ENCODE data around the gene BMP8A.
"Not testable (repeated sequence)": the region's sequence is repeated elsewhere in the genome, so short reads cannot be mapped to it uniquely, and the experiment has no call there.

BMP8A gene

GRCh38 chr1:39493043-39493810 lies 1.8 kb downstream of the BMP8A start:
- H3K27me3 ChIP-seq (ENCODE audit: low read length); H4K20me1 ChIP-seq (ENCODE audit: low read depth, low read length); H3K4me2 ChIP-seq (ENCODE audit: low read depth, low read length, poor library complexity, severe bottlenecking); H3K27ac ChIP-seq (ENCODE audit: low read depth, low read length); H3K4me3 ChIP-seq (ENCODE audit: insufficient read depth, low read length, poor library complexity, severe bottlenecking); H3K9me2 ChIP-seq (replicated peaks; ENCODE audit: insufficient read depth, low read length); H3K79me2 ChIP-seq (ENCODE audit: insufficient read depth, low read length); H3K9ac ChIP-seq (ENCODE audit: low read length); H2AFZ ChIP-seq (ENCODE audit: low read depth, low read length, severe bottlenecking); H3K36me3 ChIP-seq (ENCODE audit: low read length); H3K9me3 ChIP-seq (ENCODE audit: insufficient read depth, low read length): not testable (repeated sequence)
- peaks cover 11% of the 10 kb centered on the region; the same call in 1 of the 2 replicates for H3F3A ChIP-seq (ENCODE audit: insufficient read depth)

GRCh38 chr1:39494671-39495410 lies 3.4 kb downstream of the BMP8A start:
- H3K27me3 ChIP-seq (ENCODE audit: low read length) = no peaks in the 10 kb centered on the region
- no peaks in the 10 kb centered on the region for H3K79me2 ChIP-seq (ENCODE audit: insufficient read depth, low read length)
- no peak for TF ChIP-seq EZH2phosphoT487 (conservative IDR thresholded peaks at IDR 0.05; ENCODE audit: low read length)
- H3K4me2 ChIP-seq (ENCODE audit: low read depth, low read length, poor library complexity, severe bottlenecking) = no peak overlapping the region
- 0 out of 2 replicates have a peak, but pooled peaks cover under 1% of the 10 kb centered on the region for H3F3A ChIP-seq (ENCODE audit: insufficient read depth)
- no peaks in the 10 kb centered on the region for H4K20me1 ChIP-seq (ENCODE audit: low read depth, low read length)
- no peak overlapping the region for H3K4me3 ChIP-seq (ENCODE audit: insufficient read depth, low read length, poor library complexity, severe bottlenecking)
- H3K9ac ChIP-seq (ENCODE audit: low read length) = no peak overlapping the region
- no peaks in the 10 kb centered on the region for H3K9me3 ChIP-seq (ENCODE audit: insufficient read depth, low read length)
- H3K9me2 ChIP-seq (replicated peaks; ENCODE audit: insufficient read depth, low read length) = no peaks in the 10 kb centered on the region
- no peak overlapping the region for H3K27ac ChIP-seq (ENCODE audit: low read depth, low read length)
- no peaks in the 10 kb centered on the region for H3K36me3 ChIP-seq (ENCODE audit: low read length)
- no peak overlapping the region for H2AFZ ChIP-seq (ENCODE audit: low read depth, low read length, severe bottlenecking)

GRCh38 chr1:39496520-39496919 lies 5.1 kb downstream of the BMP8A start:
- H3K27ac ChIP-seq (ENCODE audit: low read depth, low read length); H3K79me2 ChIP-seq (ENCODE audit: insufficient read depth, low read length); H3K4me2 ChIP-seq (ENCODE audit: low read depth, low read length, poor library complexity, severe bottlenecking); H3K4me3 ChIP-seq (ENCODE audit: insufficient read depth, low read length, poor library complexity, severe bottlenecking); H3F3A ChIP-seq (ENCODE audit: insufficient read depth); H3K27me3 ChIP-seq (ENCODE audit: low read length); H3K36me3 ChIP-seq (ENCODE audit: low read length); H3K9ac ChIP-seq (ENCODE audit: low read length); H3K9me2 ChIP-seq (replicated peaks; ENCODE audit: insufficient read depth, low read length); H4K20me1 ChIP-seq (ENCODE audit: low read depth, low read length); H3K9me3 ChIP-seq (ENCODE audit: insufficient read depth, low read length); H2AFZ ChIP-seq (ENCODE audit: low read depth, low read length, severe bottlenecking): not testable (repeated sequence)

- no peaks in the 10 kb centered on the region for H3K9me2 ChIP-seq (replicated peaks; ENCODE audit: insufficient read depth, low read length)
- no peak overlapping the region for H3K27ac ChIP-seq (ENCODE audit: low read depth, low read length)
- H3K9me3 ChIP-seq (ENCODE audit: insufficient read depth, low read length) = no peaks in the 10 kb centered on the region
- H2AFZ ChIP-seq (ENCODE audit: low read depth, low read length, severe bottlenecking) = no peak overlapping the region
- TF ChIP-seq EZH2phosphoT487 (conservative IDR thresholded peaks at IDR 0.05; ENCODE audit: low read length) = no peak
- no peak for TF ChIP-seq CTCF (IDR thresholded peaks at IDR 0.05; ENCODE audit: insufficient read depth, low read length, poor library complexity, severe bottlenecking)
- H3K36me3 ChIP-seq (ENCODE audit: low read length) = no peaks in the 10 kb centered on the region
- H4K20me1 ChIP-seq (ENCODE audit: low read depth, low read length) = no peaks in the 10 kb centered on the region
- H3K27me3 ChIP-seq (ENCODE audit: low read length) = no peaks in the 10 kb centered on the region
- no peak overlapping the region for H3K4me2 ChIP-seq (ENCODE audit: low read depth, low read length, poor library complexity, severe bottlenecking)
- H3K9ac ChIP-seq (ENCODE audit: low read length) = no peak overlapping the region
- H3K79me2 ChIP-seq (ENCODE audit: insufficient read depth, low read length) = no peaks in the 10 kb centered on the region
- H3F3A ChIP-seq (ENCODE audit: insufficient read depth) = no peaks in the 10 kb centered on the region
- no peak overlapping the region for H3K4me3 ChIP-seq (ENCODE audit: insufficient read depth, low read length, poor library complexity, severe bottlenecking)
These were observed 6.1 kb downstream of the BMP8A start for GRCh38 chr1:39497585-39497984.

GRCh38 chr1:39498096-39498710 lies 6.8 kb downstream of the BMP8A start:
- not testable (repeated sequence) for H3K4me2 ChIP-seq (ENCODE audit: low read depth, low read length, poor library complexity, severe bottlenecking); H3K27me3 ChIP-seq (ENCODE audit: low read length); H4K20me1 ChIP-seq (ENCODE audit: low read depth, low read length); H3K27ac ChIP-seq (ENCODE audit: low read depth, low read length); H3K4me3 ChIP-seq (ENCODE audit: insufficient read depth, low read length, poor library complexity, severe bottlenecking); H3F3A ChIP-seq (ENCODE audit: insufficient read depth); H3K9me3 ChIP-seq (ENCODE audit: insufficient read depth, low read length); H3K9me2 ChIP-seq (replicated peaks; ENCODE audit: insufficient read depth, low read length); H3K79me2 ChIP-seq (ENCODE audit: insufficient read depth, low read length); H3K36me3 ChIP-seq (ENCODE audit: low read length); H2AFZ ChIP-seq (ENCODE audit: low read depth, low read length, severe bottlenecking); H3K9ac ChIP-seq (ENCODE audit: low read length)

GRCh38 chr1:39498821-39499220 lies 7.4 kb downstream of the BMP8A start:
- not testable (repeated sequence) for H3K36me3 ChIP-seq (ENCODE audit: low read length); H3K4me2 ChIP-seq (ENCODE audit: low read depth, low read length, poor library complexity, severe bottlenecking)

More at GRCh38 chr1:39498821-39499220, 7.4 kb downstream of the BMP8A start:
- H3K9me3 ChIP-seq (ENCODE audit: insufficient read depth, low read length); H3K9ac ChIP-seq (ENCODE audit: low read length); H3K79me2 ChIP-seq (ENCODE audit: insufficient read depth, low read length); H3K27ac ChIP-seq (ENCODE audit: low read depth, low read length); H2AFZ ChIP-seq (ENCODE audit: low read depth, low read length, severe bottlenecking); H3K9me2 ChIP-seq (replicated peaks; ENCODE audit: insufficient read depth, low read length); H4K20me1 ChIP-seq (ENCODE audit: low read depth, low read length); H3K27me3 ChIP-seq (ENCODE audit: low read length); H3K4me3 ChIP-seq (ENCODE audit: insufficient read depth, low read length, poor library complexity, severe bottlenecking); H3F3A ChIP-seq (ENCODE audit: insufficient read depth): not testable (repeated sequence)
